HUES6 (cell line): ENCODE data around the gene KMT2B.
"Not testable (repeated sequence)": the region's sequence is repeated elsewhere in the genome, so short reads cannot be mapped to it uniquely, and the experiment has no call there.

Source experiments
- H3K27ac ChIP-seq: 2 replicates; pipeline ENCODE4 v1.7.0; 2013; ENCODE audit warnings: low read depth, mild to moderate bottlenecking, low read length, inconsistent platforms
- H3K27me3 ChIP-seq: 2 replicates; pipeline ENCODE4 v1.6.1; 2013; ENCODE audit warnings: low read length; ENCODE audit not compliant: control insufficient read depth, insufficient read depth
- H3K36me3 ChIP-seq: 2 replicates; pipeline ENCODE4 v1.6.1; 2013; ENCODE audit warnings: low read length; ENCODE audit not compliant: control insufficient read depth, insufficient read depth
- H3K4me1 ChIP-seq: 2 replicates; pipeline ENCODE4 v1.6.1; 2013; ENCODE audit warnings: low read length; ENCODE audit not compliant: control insufficient read depth, insufficient read depth
- H3K4me3 ChIP-seq: 2 replicates; pipeline ENCODE4 v1.5.1; 2013; ENCODE audit warnings: low read depth, low read length
- H3K9ac ChIP-seq: one replicate; pipeline ENCODE4 v1.6.1; 2013; ENCODE audit warnings: mild to moderate bottlenecking, low read length
- H3K9me3 ChIP-seq: 2 replicates; pipeline ENCODE4 v1.6.1; 2013; ENCODE audit warnings: low read depth, low read length; ENCODE audit not compliant: control insufficient read depth, insufficient read depth

Gene KMT2B

DNA sequence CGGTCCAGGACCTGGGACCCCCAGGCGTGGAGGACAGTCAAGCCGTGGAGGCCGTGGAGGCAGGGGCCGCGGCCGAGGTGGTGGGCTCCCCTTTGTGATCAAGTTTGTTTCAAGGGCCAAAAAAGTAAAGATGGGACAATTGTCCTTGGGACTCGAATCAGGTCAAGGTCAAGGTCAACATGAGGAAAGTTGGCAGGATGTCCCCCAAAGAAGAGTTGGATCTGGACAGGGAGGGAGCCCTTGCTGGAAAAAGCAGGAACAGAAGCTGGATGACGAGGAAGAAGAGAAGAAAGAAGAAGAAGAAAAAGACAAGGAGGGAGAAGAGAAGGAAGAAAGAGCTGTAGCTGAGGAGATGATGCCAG, 2.3 kb downstream of the KMT2B start:
- Histone ChIP-seq H3K27ac (no peak overlapping the region), H3K4me3 (no peak overlapping the region), H3K9me3 (no peaks in the 10 kb centered on the region), H3K9ac (no peak overlapping the region), H3K4me1 (peaks cover 17% of the 10 kb centered on the region), H3K36me3 (peaks cover 54% of the 10 kb centered on the region), H3K27me3 (peaks cover 6% of the 10 kb centered on the region; the same call in 1 of the 2 replicates)

DNA sequence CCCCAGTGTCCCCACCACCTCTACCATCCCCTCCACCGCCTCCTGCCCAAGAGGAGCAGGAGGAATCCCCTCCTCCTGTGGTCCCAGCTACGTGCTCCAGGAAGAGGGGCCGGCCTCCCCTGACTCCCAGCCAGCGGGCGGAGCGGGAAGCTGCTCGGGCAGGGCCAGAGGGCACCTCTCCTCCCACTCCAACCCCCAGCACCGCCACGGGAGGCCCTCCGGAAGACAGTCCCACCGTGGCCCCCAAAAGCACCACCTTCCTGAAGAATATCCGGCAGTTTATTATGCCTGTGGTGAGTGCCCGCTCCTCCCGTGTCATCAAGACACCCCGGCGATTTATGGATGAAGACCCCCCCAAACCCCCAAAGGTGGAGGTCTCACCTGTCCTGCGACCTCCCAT, 2.8 kb downstream of the KMT2B start:
- H3K27me3 ChIP-seq, result peaks cover under 1% of the 10 kb centered on the region; the same call in 1 of the 2 replicates
- H3K27ac ChIP-seq, result no peak overlapping the region
- no peak overlapping the region for H3K9ac ChIP-seq
- no peaks in the 10 kb centered on the region for H3K9me3 ChIP-seq
- H3K4me1 ChIP-seq, result peaks cover 12% of the 10 kb centered on the region
- no peak overlapping the region for H3K4me3 ChIP-seq
- peaks cover 59% of the 10 kb centered on the region for H3K36me3 ChIP-seq

DNA sequence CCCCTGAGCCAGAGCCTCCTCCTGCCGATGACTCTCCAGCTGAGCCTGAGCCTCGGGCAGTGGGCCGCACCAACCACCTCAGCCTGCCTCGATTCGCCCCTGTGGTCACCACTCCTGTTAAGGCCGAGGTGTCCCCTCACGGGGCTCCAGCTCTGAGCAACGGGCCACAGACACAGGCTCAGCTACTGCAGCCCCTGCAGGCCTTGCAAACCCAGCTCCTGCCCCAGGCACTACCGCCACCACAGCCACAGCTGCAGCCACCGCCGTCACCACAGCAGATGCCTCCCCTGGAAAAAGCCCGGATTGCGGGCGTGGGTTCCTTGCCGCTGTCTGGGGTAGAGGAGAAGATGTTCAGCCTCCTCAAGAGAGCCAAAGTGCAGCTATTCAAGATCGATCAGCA, 3.6 kb downstream of the KMT2B start:
- H3K36me3 ChIP-seq, result peaks cover 66% of the 10 kb centered on the region
- H3K9me3 ChIP-seq, result no peaks in the 10 kb centered on the region
- H3K4me3 ChIP-seq, result no peak overlapping the region
- H3K9ac ChIP-seq, result no peak overlapping the region
- no peak overlapping the region for H3K27ac ChIP-seq
- H3K27me3 ChIP-seq, result no peaks in the 10 kb centered on the region
- H3K4me1 ChIP-seq, result peaks cover 6% of the 10 kb centered on the region; the same call in 1 of the 2 replicates

DNA sequence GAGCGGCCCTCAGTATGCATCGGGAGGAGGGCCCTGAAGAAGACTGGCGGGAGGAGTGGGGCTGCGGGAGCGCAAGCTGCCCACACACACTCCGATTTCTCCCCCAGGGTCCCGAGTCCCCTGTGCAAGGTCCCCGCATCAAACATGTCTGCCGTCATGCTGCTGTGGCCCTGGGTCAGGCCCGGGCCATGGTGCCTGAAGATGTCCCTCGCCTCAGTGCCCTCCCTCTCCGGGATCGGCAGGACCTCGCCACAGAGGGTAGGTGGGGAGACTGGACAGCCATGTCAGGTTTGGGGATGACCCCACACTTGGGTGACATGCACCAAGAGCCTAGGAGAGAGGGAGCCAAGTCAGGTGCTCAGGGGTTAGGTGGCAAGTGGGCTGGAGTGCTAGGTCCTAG, 4.7 kb downstream of the KMT2B start:
- Histone ChIP-seq H3K36me3 (peaks cover 75% of the 10 kb centered on the region), H3K4me3 (no peak overlapping the region), H3K27me3 (no peaks in the 10 kb centered on the region), H3K9me3 (no peaks in the 10 kb centered on the region), H3K9ac (no peak overlapping the region), H3K4me1 (peaks cover 6% of the 10 kb centered on the region; the same call in 1 of the 2 replicates), H3K27ac (no peak overlapping the region)

DNA sequence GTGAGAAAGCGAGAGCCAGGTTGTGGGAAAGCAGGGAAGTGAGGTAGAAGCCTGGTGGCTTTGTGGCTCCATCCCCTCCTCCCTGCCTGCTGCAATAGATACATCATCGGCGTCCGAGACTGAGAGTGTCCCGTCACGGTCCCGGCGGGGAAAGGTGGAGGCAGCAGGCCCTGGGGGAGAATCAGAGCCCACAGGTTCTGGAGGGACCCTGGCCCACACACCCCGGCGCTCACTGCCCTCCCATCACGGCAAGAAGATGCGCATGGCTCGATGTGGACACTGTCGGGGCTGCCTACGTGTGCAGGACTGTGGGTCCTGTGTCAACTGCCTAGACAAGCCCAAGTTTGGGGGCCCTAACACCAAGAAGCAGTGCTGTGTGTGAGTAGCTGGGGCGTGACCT, 5.1 kb downstream of the KMT2B start:
- no peaks in the 10 kb centered on the region for H3K27me3 ChIP-seq
- H3K9me3 ChIP-seq, result no peaks in the 10 kb centered on the region
- H3K36me3 ChIP-seq, result peaks cover 79% of the 10 kb centered on the region
- H3K4me3 ChIP-seq, result no peak overlapping the region
- peaks cover 6% of the 10 kb centered on the region; the same call in 1 of the 2 replicates for H3K4me1 ChIP-seq
- H3K9ac ChIP-seq, result no peak overlapping the region
- no peak overlapping the region for H3K27ac ChIP-seq

DNA sequence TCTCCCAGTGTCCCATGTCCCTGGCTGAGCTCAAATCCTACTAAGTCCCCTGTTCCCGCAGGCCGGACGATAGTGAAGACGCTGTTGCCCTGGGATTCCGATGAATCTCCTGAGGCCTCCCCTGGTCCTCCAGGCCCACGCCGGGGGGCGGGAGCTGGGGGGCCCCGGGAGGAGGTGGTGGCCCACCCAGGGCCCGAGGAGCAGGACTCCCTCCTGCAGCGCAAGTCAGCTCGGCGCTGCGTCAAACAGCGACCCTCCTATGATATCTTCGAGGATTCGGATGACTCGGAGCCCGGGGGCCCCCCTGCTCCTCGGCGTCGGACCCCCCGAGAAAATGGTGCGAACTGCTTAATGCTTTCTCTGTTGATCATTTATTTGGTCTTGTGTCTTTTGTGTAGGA, 5.9 kb downstream of the KMT2B start:
- no peaks in the 10 kb centered on the region for H3K9me3 ChIP-seq
- H3K27ac ChIP-seq, result no peak overlapping the region
- no peak overlapping the region for H3K9ac ChIP-seq
- H3K4me3 ChIP-seq, result no peak overlapping the region
- no peaks in the 10 kb centered on the region for H3K27me3 ChIP-seq
- peaks cover 87% of the 10 kb centered on the region for H3K36me3 ChIP-seq
- peaks cover 6% of the 10 kb centered on the region; the same call in 1 of the 2 replicates for H3K4me1 ChIP-seq

DNA sequence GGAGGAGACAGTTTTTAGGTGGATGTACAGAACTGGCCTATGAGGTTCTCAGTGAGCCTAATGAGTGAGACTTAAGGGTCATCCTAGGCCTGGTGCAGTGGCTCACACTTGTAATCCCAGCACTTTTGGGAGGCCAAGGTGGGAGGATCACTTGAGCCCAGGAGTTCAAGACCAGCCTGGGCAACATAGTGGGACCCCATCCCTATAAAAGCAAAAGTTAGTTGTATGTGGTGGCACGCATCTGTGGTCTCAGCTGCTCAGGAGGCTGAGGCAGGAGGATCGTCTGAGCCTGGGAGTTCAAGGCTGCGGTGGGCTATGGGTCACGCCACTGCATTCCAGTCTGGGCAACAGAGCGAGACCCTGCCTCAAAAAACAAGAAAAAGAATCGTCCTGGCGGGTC, 6.3 kb downstream of the KMT2B start:
- H3K9ac ChIP-seq, H3K27me3 ChIP-seq, H3K4me1 ChIP-seq, H3K27ac ChIP-seq, H3K9me3 ChIP-seq, H3K4me3 ChIP-seq: not testable (repeated sequence)
- H3K36me3 ChIP-seq, result peaks cover 91% of the 10 kb centered on the region

DNA sequence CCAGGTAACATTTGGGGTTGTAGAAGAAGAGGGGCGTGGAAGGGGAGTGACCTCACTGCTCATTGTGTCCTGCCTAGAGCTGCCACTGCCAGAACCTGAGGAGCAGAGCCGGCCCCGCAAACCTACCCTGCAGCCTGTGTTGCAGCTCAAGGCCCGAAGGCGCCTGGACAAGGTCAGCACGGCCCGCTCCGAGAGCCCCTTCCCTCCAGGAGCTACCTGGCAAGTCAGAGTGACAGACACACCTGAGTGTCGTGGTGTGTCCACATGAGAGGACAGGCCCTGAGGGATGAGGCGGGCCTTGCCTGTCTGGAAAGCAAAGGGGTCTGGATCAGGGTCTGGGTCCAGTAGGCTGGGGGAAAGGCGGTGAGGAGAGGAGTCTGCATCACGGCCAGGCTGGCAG, 6.8 kb downstream of the KMT2B start:
- H3K4me1 ChIP-seq, result no peaks in the 10 kb centered on the region
- no peak overlapping the region for H3K4me3 ChIP-seq

DNA sequence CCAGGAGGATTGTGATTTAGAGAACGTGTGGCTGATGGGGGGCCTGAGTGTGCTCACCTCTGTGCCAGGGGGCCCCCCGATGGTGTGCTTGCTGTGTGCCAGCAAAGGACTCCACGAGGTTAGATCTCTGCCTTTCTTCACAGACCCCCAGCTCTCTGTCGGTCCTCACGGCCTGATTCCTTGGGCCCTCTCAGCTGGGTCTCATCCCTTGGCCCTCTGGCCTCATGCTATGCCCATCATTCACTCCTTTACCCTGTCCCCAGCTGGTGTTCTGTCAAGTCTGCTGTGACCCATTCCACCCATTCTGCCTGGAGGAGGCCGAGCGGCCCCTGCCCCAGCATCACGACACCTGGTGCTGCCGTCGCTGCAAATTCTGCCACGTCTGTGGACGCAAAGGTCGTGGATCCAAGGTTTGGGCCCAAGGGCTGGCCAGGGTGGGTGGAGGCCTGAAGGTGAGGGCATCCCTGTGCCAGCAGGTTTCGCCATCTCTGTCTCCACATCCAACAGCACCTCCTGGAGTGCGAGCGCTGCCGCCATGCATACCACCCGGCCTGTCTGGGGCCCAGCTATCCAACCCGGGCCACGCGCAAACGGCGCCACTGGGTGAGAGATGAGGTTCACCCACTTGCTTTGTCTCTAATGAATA, 7.5 kb downstream of the KMT2B start:
- Histone ChIP-seq H3K36me3 (peaks cover 94% of the 10 kb centered on the region), H3K9ac (no peak overlapping the region), H3K9me3 (no peaks in the 10 kb centered on the region), H3K4me1 (no peaks in the 10 kb centered on the region), H3K27ac (no peak overlapping the region), H3K27me3 (no peaks in the 10 kb centered on the region), H3K4me3 (no peak overlapping the region)

More for the DNA sequence above, 6.8 kb downstream of the KMT2B start:
- Histone ChIP-seq H3K36me3 (peaks cover 93% of the 10 kb centered on the region), H3K9ac (no peak overlapping the region), H3K27me3 (no peaks in the 10 kb centered on the region), H3K27ac (no peak overlapping the region), H3K9me3 (no peaks in the 10 kb centered on the region)

DNA sequence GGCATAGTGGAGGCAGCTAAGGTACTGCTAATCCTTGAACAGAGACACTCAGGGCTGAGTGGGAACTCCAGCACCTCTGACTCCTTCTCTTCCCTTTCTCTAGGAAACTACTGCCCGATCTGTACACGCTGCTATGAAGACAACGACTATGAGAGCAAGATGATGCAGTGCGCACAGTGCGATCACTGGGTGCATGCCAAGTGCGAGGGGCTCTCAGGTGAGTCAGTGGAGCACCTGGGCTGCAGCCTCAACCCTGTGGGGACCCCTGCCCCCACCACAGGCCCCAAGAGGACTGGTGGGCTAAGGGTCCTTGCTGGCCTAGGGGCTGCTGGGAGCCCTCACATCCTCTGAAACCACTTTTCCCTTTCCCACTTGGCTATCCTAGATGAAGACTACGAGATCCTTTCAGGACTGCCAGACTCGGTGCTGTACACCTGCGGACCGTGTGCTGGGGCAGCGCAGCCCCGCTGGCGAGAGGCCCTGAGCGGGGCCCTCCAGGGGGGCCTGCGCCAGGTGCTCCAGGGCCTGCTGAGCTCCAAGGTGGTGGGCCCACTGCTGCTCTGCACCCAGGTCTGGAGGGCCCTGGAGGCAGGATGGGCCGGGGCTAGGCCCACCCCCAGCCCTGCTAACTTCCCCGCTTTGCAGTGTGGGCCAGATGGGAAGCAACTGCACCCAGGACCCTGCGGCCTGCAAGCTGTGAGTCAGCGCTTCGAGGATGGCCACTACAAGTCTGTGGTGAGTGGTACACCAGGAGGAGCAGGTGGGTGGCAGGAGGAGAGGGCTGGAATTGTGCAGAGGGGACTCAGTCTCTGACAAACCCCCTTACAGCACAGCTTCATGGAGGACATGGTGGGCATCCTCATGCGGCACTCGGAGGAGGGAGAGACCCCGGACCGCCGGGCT, 9.5 kb downstream of the KMT2B start:
- Histone ChIP-seq H3K4me1 (no peaks in the 10 kb centered on the region), H3K9ac (no peak overlapping the region), H3K27ac (no peak overlapping the region), H3K27me3 (no peaks in the 10 kb centered on the region), H3K36me3 (peaks cover 98% of the 10 kb centered on the region), H3K9me3 (no peaks in the 10 kb centered on the region), H3K4me3 (no peak overlapping the region)

DNA sequence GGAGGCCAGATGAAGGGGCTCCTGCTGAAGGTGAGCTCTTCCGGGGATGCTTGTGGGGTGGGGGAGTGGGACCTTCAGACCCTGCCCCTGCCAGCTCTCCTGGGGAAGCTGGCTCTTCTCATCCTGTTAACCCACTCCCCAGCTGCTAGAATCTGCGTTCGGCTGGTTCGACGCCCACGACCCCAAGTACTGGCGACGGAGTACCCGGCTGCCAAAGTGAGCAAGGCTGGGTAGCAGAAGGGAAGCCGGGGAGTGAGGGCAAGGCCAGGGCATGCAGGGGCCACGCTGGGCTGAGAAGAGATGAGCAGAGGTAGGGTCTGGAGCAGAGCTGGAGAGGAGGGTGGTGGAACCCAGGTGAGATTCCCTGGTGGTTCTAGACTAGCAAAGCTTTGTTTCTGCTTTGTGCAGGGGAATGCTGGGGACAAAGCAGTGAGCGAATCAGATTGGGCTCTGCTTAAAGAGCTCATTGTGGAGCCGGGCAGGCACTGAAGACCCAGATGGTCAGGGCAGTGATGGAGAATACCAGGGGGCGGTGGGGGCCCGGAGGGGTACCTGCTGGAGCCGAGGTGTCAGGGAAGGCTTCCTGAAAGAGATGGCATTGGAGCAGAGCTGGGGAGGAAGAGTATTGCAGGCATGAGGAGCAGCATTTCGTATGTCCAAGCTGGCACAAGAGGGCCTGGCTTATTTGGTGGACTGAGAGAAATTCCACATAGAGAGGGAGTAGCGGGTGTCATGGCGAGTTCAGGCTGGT, 10.3 kb downstream of the KMT2B start:
- H3K36me3 ChIP-seq, result peaks cover 96% of the 10 kb centered on the region

More for the DNA sequence above, 10.3 kb downstream of the KMT2B start:
- Histone ChIP-seq H3K9ac (no peak overlapping the region), H3K27ac (no peak overlapping the region), H3K4me3 (no peak overlapping the region), H3K9me3 (no peaks in the 10 kb centered on the region), H3K4me1 (no peaks in the 10 kb centered on the region), H3K27me3 (no peaks in the 10 kb centered on the region)
